ENCODE data around the gene DEPP1. TPM values are rescaled to one million over a fixed set of nuclear protein-coding genes. Genes with fewer than 3 reads are reported as not detected.

Gene DEPP1
- total and polyA plus RNA-seq, 2 of the 4 experiments (the other 2 are of a cell fraction): 13.6 to 30.0 TPM

DNA sequence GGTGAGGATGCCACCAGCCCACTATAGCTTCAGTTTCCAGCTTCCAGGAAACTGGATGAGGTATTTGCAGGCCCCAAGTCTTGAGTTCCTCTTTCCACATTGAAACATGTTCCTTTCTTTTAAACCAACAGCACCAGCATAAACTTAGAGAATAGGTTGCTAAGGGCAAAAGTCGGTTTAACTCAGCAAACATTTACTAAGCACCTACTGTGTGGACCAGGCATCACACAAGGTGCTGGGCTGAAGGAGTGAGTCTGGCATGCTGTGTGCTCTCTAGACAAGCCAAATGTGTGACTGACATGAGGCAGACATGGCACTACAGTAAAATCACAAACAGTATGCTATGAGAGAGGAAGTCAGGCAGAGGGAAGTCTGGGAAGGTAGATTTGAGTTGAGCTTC, 30.0 kb downstream of the DEPP1 start:
- H3K27ac ChIP-seq (ENCODE audit: insufficient read depth, low read length): no peak overlapping the region
- in situ Hi-C loops (cut with MboI; ENCODE audit: low sequenced_read_pairs): no loop called here
- H2BK20ac ChIP-seq (ENCODE audit: low read depth, low read length): no peak overlapping the region

More for the DNA sequence above, 30.0 kb downstream of the DEPP1 start:
- Histone ChIP-seq H3K79me1 (ENCODE audit: low read depth in 1 of 2, low read length in 2 of 2) (no peaks in the 10 kb centered on the region), H2AK5ac (ENCODE audit: low read depth, low read length) (no peak overlapping the region), H3K4ac (ENCODE audit: low read depth, low read length) (no peak overlapping the region), H3K27me3 (ENCODE audit: control insufficient read depth, insufficient read depth, low read length) (no peaks in the 10 kb centered on the region), H2BK15ac (ENCODE audit: low read depth, low read length) (no peak overlapping the region), H3K23ac (ENCODE audit: low read depth, low read length) (no peak overlapping the region), H2AFZ (replicated peaks; ENCODE audit: low read length, poor library complexity) (no peak overlapping the region), H4K8ac (ENCODE audit: low read depth in 2 of 2, low read length in 2 of 2) (no peak overlapping the region), H3K4me2 (ENCODE audit: low read depth, low read length) (no peak overlapping the region), H3K4me1 (ENCODE audit: control insufficient read depth, insufficient read depth, low read length) (peaks cover 9% of the 10 kb centered on the region), H3K56ac (ENCODE audit: extremely low read depth, insufficient read depth, low read length) (no peak overlapping the region), H3K18ac (ENCODE audit: low read depth, low read length) (no peak overlapping the region), H4K5ac (ENCODE audit: low read depth, low read length) (no peak overlapping the region), H4K20me1 (ENCODE audit: insufficient read depth, low read length) (no peaks in the 10 kb centered on the region), H2BK120ac (ENCODE audit: low read depth, low read length) (no peak overlapping the region), H2BK5ac (ENCODE audit: low read depth, low read length, poor library complexity, severe bottlenecking) (no peak overlapping the region), H3K9me3 (ENCODE audit: control insufficient read depth, insufficient read depth, low read length) (peaks cover 2% of the 10 kb centered on the region; the same call in 1 of the 2 replicates), H4K91ac (ENCODE audit: insufficient read depth, low read depth, low read length) (no peak overlapping the region), H3K4me3 (ENCODE audit: insufficient read depth, low read depth, low read length) (no peak overlapping the region), H2AK9ac (replicated peaks; ENCODE audit: low read depth, low read length, poor library complexity) (no peak overlapping the region), H3K9ac (ENCODE audit: low read depth, low read length) (no peak overlapping the region), H3K36me3 (ENCODE audit: control insufficient read depth, insufficient read depth, low read length) (no peaks in the 10 kb centered on the region), H3K14ac (replicated peaks; ENCODE audit: low read depth, low read length) (no peak overlapping the region), H3K9me1 (ENCODE audit: insufficient read depth, low read length) (peaks cover 6% of the 10 kb centered on the region)
- intact Hi-C loops (cut with micrococcal nuclease): no loop called here
- CTCF ChIA-PET: interaction anchor here (0.6 kb wide), 1 partner anchor 304 kb away, joined by 4 read pairs; no protein-coding TSS in a partner anchor
- no CpG with 5 or more reads among the region's 1 CpG for WGBS, 2 experiments (ENCODE audit: extremely low coverage in 2 of 2, insufficient read length in 1 of 2)
- ATAC-seq (ENCODE audit: low read depth) (no peak), DNase-seq (no peak)
- POLR2A ChIA-PET (ENCODE audit: unreplicated experiment): interaction anchor here (0.5 kb wide), 1 partner anchor 1428 kb away, joined by 3 read pairs; no protein-coding TSS in a partner anchor
- no TSS peak for BruUV-seq (replicated peaks)
- dilution Hi-C loops (cut with HindIII; ENCODE audit: low sequenced_read_pairs, unreplicated experiment): no loop called here
- TF ChIP-seq RAD21 (IDR thresholded peaks at IDR 0.05; ENCODE audit: low read length) (no peak), USF2 (IDR thresholded peaks at IDR 0.05; ENCODE audit: low read depth, low read length) (no peak), NFE2L2 (IDR thresholded peaks at IDR 0.05; ENCODE audit: low read depth, low read length) (no peak), SMC3 (IDR thresholded peaks at IDR 0.05; ENCODE audit: low read depth, low read length) (no peak), MXI1 (IDR thresholded peaks at IDR 0.05; ENCODE audit: borderline replicate concordance, low read depth, low read length) (no peak)

Measured in IMR-90 (cell line).